GM21367 (cell line): Measurements from ENCODE around the gene COX15.
"Not testable (repeated sequence)": the region's sequence is repeated elsewhere in the genome, so short reads cannot be mapped to it uniquely, and the experiment has no call there.

Source experiments
- ATAC-seq: cut with Tn5 transposase; IDR thresholded peaks from one replicate; pipeline ENCODE4 v1.9.1; 2021; ENCODE audit not compliant: unreplicated experiment

Gene COX15

DNA sequence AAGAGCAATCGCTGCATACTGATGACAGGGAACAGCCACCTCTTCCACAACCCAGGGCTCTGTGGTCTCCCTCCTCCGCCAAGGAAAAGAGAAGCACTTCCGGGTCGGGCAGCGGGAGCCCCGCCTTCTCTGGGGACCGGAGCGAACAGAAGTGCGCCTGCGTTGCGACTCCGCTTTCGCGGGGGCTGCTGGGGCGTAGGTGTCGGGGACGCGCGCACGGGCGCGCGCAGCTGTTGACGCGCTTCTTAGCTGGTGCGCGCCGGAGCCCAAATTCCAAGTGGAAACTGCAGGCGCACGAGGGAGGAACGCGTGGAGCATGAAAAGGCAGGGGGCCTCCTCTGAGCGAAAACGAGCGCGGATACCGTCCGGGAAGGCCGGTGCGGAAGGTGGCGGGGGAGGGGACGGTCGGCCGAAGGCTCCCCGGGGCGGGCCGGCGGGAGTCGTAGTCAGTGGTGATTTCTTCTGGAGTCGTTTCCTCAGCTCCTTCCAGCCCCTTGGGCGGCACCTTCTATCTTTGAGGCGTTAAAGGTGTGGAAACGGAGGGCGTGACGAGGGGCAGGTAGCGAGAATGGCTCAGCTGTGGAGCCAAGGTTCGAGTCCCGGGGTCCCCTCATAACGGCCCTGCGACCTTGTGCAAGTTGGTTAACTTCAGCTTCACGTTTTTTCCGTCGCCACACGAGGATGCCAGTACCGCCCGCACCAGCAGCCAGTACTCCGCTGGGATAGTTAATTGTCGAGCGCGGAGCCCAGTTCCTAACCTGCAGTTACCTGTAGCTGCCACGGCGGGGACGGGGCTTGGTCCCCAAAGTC lies at the start of gene COX15, which contains the start of gene CUTC:
Gene COX15 (minus strand): TSS at position 95 of the 810 bp plus-strand sequence. CDS start 78 bp downstream, at position 17.
Gene CUTC (plus strand): TSS at position 202 of the 810 bp plus-strand sequence. CDS start 115 bp downstream, at position 317.
- ATAC-seq = peak; percentile 89

- ATAC-seq = no peak
Observed at GRCh38 chr10:99779335-99779734, 47.4 kb upstream of the COX15 start.

DNA sequence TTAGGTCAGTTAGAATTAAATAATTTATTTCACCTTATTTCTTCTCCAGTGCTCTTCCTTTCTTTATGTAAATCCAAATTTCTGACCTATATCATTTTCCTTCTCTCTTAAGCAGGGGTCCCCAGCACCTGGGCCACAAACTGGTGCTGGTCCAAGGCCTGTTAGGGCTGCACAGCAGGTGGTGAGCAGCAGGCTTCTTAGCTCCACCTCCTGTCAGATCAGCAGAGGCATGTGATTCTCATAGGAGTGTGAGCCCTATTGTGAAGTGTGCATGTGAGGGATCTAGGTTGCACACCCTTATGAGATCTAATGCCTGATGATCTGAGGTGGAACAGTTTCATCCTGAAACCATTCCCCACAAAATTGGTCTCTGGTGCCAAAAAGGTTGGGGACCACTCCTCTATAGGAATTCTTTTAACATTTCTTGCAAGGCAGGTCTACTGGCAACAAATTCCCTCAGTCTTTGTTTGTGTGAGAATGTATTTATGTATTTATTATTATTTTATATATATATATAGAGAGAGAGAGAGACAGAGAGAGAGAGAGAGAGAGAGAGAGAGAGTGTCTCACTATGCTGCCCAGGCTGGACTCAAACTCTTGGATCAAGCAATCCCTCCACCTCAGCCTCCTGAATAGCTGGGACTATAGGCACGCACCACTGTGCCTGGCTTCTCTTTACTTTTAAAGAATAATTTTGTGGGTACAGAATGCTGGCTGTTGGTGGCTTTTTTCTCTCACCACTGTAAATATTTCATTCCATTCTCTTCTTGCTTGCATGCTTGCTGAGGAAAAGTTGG lies 46.2 kb upstream of the COX15 start:
- no peak for ATAC-seq

- ATAC-seq = no peak
Observed at GRCh38 chr10:99775850-99776249, 43.9 kb upstream of the COX15 start.

DNA sequence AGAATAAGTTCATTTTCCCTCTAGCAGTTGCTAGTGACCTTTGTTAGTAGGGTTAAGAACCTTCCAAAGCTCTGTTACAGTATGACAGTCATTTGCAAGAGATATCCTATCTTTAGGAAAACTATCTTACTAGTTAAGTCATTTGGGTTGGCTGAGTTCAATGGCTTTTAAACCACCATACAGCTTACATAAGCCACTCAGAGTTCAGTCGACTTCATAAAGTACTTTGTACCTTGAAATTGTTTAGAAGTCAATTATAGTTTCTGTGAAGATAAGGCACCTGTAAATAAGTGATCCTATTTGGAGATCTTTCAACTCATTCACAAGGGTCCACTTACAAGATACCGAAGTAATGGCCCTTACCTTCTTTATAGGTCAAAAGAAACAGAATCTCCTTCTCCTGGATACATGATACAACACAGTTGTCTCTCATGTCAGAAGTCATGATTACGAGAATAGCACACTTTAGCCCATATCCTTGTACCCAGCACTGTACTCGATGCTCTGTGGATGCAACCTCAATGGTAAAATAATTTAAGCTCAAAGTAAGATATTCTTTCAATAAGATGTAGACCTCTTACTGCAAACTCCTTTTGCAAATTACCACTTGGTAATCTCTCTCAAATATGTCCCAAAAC lies 38.6 kb upstream of the COX15 start:
- ATAC-seq = no peak

DNA sequence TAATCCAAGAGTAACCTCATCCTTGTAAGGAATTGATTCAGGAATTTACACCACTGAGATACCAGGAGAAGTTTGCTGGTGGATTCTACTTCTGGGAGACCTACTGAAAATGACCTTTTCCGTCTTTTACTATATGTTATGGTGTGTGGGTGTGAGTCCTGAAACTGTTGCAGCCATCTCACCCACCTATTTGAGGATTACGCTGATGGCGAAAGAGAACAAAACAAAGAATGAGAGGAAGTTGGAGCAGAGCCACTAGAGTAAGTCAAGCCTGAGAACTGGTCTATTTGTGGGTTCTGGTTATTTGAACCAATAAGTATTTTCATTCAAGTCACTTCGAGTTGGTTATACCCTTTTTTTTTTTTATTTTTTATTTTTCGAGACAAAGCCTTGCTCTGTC lies 37.8 kb upstream of the COX15 start:
- no peak for ATAC-seq

- no peak for ATAC-seq
Observed at GRCh38 chr10:99768556-99768955, 36.6 kb upstream of the COX15 start.

DNA sequence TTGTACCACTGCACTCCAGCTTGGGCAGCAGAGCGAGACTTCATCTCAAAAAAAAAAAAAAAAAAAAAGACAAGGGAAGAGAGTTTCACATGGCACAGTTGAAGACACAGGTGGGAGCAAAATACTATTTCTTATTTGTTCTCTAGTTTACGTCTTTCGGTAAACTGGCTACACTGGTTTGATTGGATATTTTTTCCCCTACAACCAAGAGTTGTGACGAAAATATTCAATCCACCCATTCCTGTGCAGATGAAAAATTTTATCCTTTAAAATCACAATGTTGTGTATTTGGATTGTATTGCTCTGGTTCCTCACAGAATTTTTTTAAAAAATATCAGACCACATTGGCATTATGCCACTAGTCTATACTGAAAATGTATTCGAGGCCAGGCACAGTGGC lies 36.0 kb upstream of the COX15 start:
- ATAC-seq = no peak

DNA sequence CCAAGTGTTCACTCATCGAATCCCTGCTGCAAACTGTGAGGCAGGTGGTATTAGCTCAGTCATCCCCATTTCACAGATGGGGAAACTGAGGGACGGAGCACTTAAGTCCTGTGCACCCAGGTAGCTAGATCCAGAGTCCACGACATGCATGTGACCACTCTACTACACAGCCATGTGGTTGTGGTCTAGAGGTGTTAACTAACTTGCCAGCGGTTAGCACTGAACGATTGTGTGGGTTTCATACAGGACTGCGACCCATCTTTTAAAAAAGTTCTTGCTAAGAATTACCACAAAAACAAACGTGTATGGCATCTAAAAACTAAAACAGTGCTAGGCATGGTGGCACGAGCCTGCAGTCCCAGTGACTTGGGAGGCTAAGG lies 34.4 kb upstream of the COX15 start:
- peak; percentile 72 for ATAC-seq

DNA sequence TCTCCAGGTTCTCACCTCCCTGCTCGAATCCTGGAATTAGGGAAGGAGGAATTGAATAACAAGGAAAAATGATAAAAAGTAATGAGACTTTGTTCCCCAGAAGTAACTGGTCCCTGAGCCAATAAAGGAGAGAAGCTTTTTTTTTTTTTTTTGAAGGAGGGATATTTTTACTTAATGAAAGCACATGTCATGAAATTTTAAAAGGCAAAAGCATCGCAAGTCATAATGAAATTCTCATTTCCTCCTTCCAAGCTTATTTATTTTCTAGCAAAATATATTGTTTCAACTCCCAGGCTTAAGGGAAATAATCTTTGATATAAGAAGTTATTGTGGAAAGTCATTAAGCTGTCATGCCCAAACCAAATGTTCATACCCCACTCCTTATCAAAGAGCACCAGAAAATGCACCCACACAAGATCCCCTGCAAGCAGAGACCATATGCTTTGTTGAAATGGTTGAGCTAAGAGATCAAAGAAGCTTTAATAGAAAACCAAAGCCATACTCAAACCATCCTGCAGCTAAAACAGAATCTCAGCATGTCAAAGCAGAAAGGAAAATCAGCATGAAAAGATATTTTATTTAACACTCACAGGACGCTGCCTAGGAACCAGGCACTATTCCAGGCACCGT lies 33.9 kb upstream of the COX15 start:
- ATAC-seq = peak; percentile 15

- no peak for ATAC-seq
Observed at GRCh38 chr10:99761365-99761764, 29.4 kb upstream of the COX15 start.

GRCh38 chr10:99760321-99760720 lies 28.4 kb upstream of the COX15 start:
- ATAC-seq = no peak

DNA sequence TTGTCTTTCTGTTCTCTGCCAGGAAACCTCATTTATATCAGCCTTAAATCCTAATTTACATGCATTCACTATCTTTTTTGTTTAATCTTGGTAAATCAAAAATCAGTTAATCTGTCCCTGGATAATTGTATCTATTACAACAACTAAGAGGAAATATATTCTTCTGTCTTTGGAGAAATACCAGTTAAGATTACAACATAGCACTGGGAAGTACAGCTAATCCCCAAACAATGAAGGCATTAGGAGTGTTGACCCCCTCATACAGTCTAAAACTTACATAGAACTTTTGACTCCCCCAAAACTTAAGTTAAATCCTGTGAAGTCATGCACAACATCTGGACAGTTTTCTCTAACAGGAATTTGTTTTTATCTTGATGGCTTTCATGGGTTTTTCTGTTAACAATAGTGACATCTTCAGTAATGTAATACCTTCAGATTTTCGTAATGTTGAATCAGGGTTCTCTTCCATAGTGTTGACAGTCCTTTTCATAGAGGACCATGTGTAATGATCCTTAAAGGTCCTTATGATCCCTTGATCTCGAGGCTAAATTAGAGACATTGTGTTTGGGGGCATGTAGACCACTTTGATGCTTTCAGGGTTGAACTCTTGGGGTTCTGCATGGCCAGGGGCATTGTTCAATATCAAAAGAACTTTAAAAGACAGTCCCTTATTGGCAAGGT lies 26.4 kb upstream of the COX15 start:
- ATAC-seq = no peak

DNA sequence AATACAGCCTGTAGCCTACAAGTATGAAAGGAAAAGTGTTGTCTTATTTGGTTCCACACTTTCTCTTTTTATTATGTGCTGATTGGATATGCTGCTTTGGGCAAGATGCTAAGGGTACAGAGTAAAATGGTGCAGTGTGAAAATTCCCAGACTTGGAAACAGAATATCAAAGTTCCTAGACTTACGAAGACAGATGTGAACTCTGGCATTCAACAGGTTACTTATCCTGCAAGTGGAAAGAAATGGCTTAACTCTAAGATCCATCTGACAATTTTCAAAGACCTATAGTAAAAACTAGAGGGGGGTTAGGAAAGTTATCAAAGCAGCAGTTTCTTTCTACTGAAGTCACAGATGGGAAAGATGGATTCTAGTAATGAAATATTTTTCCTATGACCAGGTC lies 24.2 kb upstream of the COX15 start:
- no peak for ATAC-seq

- ATAC-seq = no peak
Observed at GRCh38 chr10:99754670-99755069, 22.7 kb upstream of the COX15 start.

DNA sequence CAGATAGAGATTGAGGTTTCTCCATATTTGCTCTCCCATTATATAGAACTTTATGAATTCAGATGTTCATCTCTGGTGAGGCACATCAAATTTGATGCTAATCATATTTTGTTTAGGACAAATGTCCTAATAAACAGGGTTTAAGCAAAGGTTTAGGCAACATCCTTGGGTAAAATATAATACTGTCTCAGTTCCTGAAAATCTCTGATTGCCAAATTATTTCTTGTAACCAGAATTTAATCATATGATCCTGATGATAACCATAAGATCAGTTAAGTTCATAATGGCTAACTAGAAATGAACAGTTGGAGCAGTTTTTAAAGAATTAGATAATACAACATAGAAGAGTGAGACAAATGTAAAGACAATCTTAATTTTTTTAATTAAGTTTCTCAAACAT lies 18.7 kb upstream of the COX15 start:
- ATAC-seq = no peak

DNA sequence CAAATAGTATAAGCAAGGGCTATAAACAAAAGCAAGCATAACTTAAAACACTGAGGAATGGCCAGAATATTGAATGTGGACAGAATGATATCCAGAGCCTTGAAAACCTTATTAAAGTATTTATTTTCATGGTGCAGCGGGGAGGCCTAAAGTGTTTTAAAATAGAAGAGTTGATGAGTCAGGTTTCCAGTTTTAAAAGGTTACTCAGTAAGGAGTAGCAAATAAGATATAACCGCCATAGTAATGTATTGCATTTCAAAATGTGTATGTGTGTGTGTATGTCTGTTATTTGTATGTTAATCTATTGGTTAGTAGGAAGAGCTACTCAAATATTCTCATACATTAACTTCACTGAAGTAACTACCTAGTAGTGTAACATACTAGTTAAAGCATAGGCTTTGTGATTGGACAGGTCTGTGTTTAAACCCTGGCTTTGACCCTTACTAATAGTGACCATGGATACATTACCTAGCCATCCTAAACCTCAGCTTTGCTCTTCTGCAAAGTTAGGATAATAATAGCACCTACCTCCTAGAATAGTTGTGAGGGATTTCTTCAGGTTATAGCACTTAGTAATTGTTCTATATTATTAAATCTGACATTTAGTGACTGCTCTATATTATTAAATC lies 17.0 kb upstream of the COX15 start:
- no peak for ATAC-seq

DNA sequence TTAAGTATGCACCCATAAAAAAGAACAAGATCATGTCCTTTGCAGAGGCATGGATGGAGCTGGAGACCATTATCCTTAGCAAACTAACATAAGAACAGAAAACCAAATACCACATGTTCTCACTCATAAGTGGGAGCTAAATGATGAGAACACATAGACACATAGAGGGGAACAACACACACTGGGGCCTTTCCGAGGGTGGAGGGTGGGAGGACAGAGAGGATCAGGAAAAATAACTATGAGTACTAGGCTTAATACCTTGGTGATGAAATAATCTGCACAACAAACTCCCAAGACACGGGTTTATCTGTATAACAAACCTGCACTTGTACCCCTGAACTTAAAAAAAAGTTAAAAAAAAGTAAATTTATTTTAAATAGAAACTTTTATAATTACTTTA lies 14.2 kb upstream of the COX15 start:
- ATAC-seq = not testable (repeated sequence)

- ATAC-seq = no peak
Observed at GRCh38 chr10:99743841-99744240, 11.9 kb upstream of the COX15 start.

- ATAC-seq = no peak
Observed at GRCh38 chr10:99742701-99743100, 10.8 kb upstream of the COX15 start.
